ENCODE results near the gene CFAP298.
"Not testable (repeated sequence)": the region's sequence is repeated elsewhere in the genome, so short reads cannot be mapped to it uniquely, and the experiment has no call there.

Gene CFAP298

GRCh38 chr21:32613436-32614043 lies 1.4 kb upstream of the CFAP298 start:
- no peaks in the 10 kb centered on the region for H3K4me1 ChIP-seq (ENCODE audit: insufficient read depth, low read length)
- H3K27me3 ChIP-seq (ENCODE audit: insufficient read depth, low read length): no peaks in the 10 kb centered on the region
- H3K9me3 ChIP-seq (ENCODE audit: insufficient read depth, low read depth, low read length): no peaks in the 10 kb centered on the region
- H3K27ac ChIP-seq (ENCODE audit: low read length): peak overlapping the region; percentile 44
- peak overlapping the region; percentile 94; the same call in 1 of the 2 replicates for H3K9ac ChIP-seq (ENCODE audit: low read depth, low read length)
- H3K36me3 ChIP-seq (ENCODE audit: insufficient read depth, low read depth, low read length): peaks cover 13% of the 10 kb centered on the region
- peak overlapping the region; percentile 86 for H3K4me3 ChIP-seq (ENCODE audit: low read length)

DNA sequence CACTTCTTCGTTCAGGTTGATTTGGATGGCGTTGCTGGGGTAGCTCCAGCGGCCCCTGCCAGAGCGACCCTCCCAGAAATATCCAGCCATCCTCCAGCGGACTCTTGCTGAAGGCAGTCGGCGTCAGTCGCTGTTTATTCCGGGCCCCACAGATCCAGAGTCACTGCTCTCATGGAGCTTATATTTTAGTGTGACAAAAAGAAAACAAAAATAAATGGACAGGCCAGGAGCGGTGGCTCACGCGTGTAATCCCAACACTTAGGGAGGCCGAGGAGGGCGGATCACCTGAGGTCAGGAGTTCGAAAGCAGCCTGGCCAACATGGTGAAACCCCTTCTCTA lies 791 bp upstream of the CFAP298 start:
- peak overlapping the region; percentile 44 for H3K27ac ChIP-seq (ENCODE audit: low read length)
- peaks cover 19% of the 10 kb centered on the region for H3K36me3 ChIP-seq (ENCODE audit: insufficient read depth, low read depth, low read length)
- no peaks in the 10 kb centered on the region for H3K9me3 ChIP-seq (ENCODE audit: insufficient read depth, low read depth, low read length)
- H3K4me1 ChIP-seq (ENCODE audit: insufficient read depth, low read length): no peaks in the 10 kb centered on the region
- peak overlapping the region; percentile 94 for H3K9ac ChIP-seq (ENCODE audit: low read depth, low read length)
- no peaks in the 10 kb centered on the region for H3K27me3 ChIP-seq (ENCODE audit: insufficient read depth, low read length)
- peak overlapping the region; percentile 86 for H3K4me3 ChIP-seq (ENCODE audit: low read length)

GRCh38 chr21:32611471-32611997 lies 643 bp downstream of the CFAP298 start:
- peaks cover under 1% of the 10 kb centered on the region; the same call in 1 of the 2 replicates for H3K4me1 ChIP-seq (ENCODE audit: insufficient read depth, low read length)
- no peaks in the 10 kb centered on the region for H3K9me3 ChIP-seq (ENCODE audit: insufficient read depth, low read depth, low read length)
- H3K27me3 ChIP-seq (ENCODE audit: insufficient read depth, low read length): no peaks in the 10 kb centered on the region
- peak overlapping the region; percentile 86 for H3K4me3 ChIP-seq (ENCODE audit: low read length)
- peak overlapping the region; percentile 94 for H3K9ac ChIP-seq (ENCODE audit: low read depth, low read length)
- peak overlapping the region; percentile 44 for H3K27ac ChIP-seq (ENCODE audit: low read length)
- H3K36me3 ChIP-seq (ENCODE audit: insufficient read depth, low read depth, low read length): peaks cover 33% of the 10 kb centered on the region

GRCh38 chr21:32610940-32611339 lies 1.2 kb downstream of the CFAP298 start:
- not testable (repeated sequence) for H3K9ac ChIP-seq (ENCODE audit: low read depth, low read length); H3K9me3 ChIP-seq (ENCODE audit: insufficient read depth, low read depth, low read length); H3K27ac ChIP-seq (ENCODE audit: low read length); H3K27me3 ChIP-seq (ENCODE audit: insufficient read depth, low read length); H3K4me1 ChIP-seq (ENCODE audit: insufficient read depth, low read length)
- Histone ChIP-seq H3K36me3 (ENCODE audit: insufficient read depth, low read depth, low read length) (peaks cover 39% of the 10 kb centered on the region), H3K4me3 (ENCODE audit: low read length) (peak overlapping the region; percentile 58; the same call in 1 of the 2 replicates)

- Histone ChIP-seq H3K4me1 (ENCODE audit: insufficient read depth, low read length) (peaks cover 25% of the 10 kb centered on the region), H3K9me3 (ENCODE audit: insufficient read depth, low read depth, low read length) (no peaks in the 10 kb centered on the region), H3K36me3 (ENCODE audit: insufficient read depth, low read depth, low read length) (peaks cover 53% of the 10 kb centered on the region), H3K9ac (ENCODE audit: low read depth, low read length) (no peak overlapping the region), H3K27me3 (ENCODE audit: insufficient read depth, low read length) (no peaks in the 10 kb centered on the region), H3K27ac (ENCODE audit: low read length) (no peak overlapping the region), H3K4me3 (ENCODE audit: low read length) (no peak overlapping the region)
Measured at GRCh38 chr21:32608851-32609250, 3.3 kb downstream of the CFAP298 start.

DNA sequence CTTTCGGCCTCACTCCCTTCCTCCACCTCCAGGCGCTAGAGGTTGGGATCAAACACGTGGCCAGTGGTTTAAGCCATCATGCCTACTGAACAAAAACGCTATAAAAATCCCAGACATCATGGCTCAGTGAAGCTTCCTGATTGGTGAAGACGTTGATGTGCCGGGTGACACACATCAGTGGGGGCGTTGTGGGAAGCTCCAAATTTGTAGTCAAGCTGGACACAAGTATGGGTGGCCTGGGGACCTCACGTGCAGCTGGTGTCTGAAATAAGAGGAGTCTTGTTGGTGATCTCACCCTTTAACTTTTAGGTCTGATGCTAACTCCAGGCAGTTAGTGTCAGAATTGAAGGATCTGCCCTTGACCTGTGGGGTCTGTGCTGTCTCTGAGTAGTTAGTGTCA lies 6.7 kb downstream of the CFAP298 start:
- Histone ChIP-seq H3K4me3 (ENCODE audit: low read length) (no peak overlapping the region; the same call in 1 of the 2 replicates), H3K9ac (ENCODE audit: low read depth, low read length) (peak overlapping the region; percentile 75; the same call in 1 of the 2 replicates), H3K4me1 (ENCODE audit: insufficient read depth, low read length) (peaks cover 42% of the 10 kb centered on the region), H3K9me3 (ENCODE audit: insufficient read depth, low read depth, low read length) (no peaks in the 10 kb centered on the region), H3K27me3 (ENCODE audit: insufficient read depth, low read length) (no peaks in the 10 kb centered on the region), H3K36me3 (ENCODE audit: insufficient read depth, low read depth, low read length) (peaks cover 82% of the 10 kb centered on the region), H3K27ac (ENCODE audit: low read length) (peak overlapping the region; percentile 94)

DNA sequence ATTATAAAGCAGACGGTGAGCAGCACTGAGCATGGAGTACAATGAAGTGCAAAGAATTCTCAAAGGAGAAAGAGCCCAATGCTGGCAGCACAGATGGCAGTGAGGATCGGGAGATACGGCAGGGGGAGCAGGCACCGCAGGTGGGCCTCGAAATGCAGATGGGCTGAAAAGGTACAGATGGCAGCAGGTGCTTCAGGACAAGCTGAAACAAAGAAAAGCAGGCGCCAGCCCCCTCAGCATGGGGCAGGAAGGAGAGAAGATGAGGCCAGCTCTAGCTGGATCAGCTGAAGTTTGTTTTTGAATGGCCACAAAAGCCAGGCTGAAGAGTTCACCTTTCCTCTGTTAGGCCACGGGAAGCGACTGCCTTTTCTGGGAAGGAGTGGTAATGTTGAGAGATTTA lies 7.7 kb downstream of the CFAP298 start:
- Histone ChIP-seq H3K36me3 (ENCODE audit: insufficient read depth, low read depth, low read length) (peaks cover 88% of the 10 kb centered on the region), H3K9me3 (ENCODE audit: insufficient read depth, low read depth, low read length) (no peaks in the 10 kb centered on the region), H3K27ac (ENCODE audit: low read length) (peak overlapping the region; percentile 94), H3K27me3 (ENCODE audit: insufficient read depth, low read length) (no peaks in the 10 kb centered on the region), H3K4me1 (ENCODE audit: insufficient read depth, low read length) (peaks cover 44% of the 10 kb centered on the region), H3K9ac (ENCODE audit: low read depth, low read length) (peak overlapping the region; percentile 75), H3K4me3 (ENCODE audit: low read length) (peak overlapping the region; percentile 50; the same call in 1 of the 2 replicates)

DNA sequence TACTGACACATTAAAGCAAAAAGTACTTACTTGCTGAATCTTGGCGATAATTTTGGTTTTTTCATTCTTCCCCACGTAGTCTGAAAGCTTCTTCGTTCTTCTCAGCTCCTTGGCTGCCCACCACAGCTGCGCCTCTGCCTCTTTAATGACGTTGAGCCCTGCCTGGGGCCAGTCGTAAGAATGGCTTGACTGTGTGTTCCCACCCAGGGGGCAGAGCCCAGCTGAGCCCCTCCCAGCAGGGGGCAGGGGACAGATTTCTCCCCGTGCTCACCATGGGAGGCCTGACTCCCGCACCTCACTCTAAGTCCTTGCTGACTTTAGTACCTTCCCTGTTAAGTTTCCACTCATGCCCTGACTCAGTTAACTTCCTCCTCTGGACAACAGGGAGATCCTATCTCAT lies 9.0 kb downstream of the CFAP298 start:
- peak overlapping the region; percentile 50; the same call in 1 of the 2 replicates for H3K4me3 ChIP-seq (ENCODE audit: low read length)
- H3K36me3 ChIP-seq (ENCODE audit: insufficient read depth, low read depth, low read length): peaks cover 86% of the 10 kb centered on the region
- H3K27ac ChIP-seq (ENCODE audit: low read length): no peak overlapping the region
- H3K9me3 ChIP-seq (ENCODE audit: insufficient read depth, low read depth, low read length): no peaks in the 10 kb centered on the region
- peak overlapping the region; percentile 61; the same call in 1 of the 2 replicates for H3K9ac ChIP-seq (ENCODE audit: low read depth, low read length)
- peaks cover 44% of the 10 kb centered on the region for H3K4me1 ChIP-seq (ENCODE audit: insufficient read depth, low read length)
- no peaks in the 10 kb centered on the region for H3K27me3 ChIP-seq (ENCODE audit: insufficient read depth, low read length)

DNA sequence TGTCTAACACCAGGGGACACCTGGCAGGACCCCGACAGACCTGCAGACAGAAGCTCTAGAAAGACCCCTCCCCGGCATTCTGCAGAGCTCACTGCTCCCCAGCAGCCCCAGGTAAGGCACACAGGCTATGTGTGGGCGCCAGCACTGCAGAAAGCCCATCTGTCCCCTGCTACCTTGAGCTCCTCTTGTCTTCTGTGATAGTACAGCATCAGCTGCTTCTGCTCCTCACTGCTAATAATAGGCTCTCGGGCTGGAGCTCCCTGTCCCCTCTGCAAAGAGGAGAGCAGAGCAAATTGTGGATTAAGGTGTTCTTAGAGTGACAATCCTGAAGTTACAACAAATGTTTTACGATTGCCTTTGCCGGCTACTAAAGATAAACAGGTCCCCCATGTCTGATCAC lies 10.1 kb downstream of the CFAP298 start:
- H3K27me3 ChIP-seq (ENCODE audit: insufficient read depth, low read length): no peaks in the 10 kb centered on the region
- H3K36me3 ChIP-seq (ENCODE audit: insufficient read depth, low read depth, low read length): peaks cover 81% of the 10 kb centered on the region
- H3K27ac ChIP-seq (ENCODE audit: low read length): no peak overlapping the region
- H3K9ac ChIP-seq (ENCODE audit: low read depth, low read length): peak overlapping the region; percentile 61; the same call in 1 of the 2 replicates
- H3K4me3 ChIP-seq (ENCODE audit: low read length): peak overlapping the region; percentile 50; the same call in 1 of the 2 replicates
- H3K9me3 ChIP-seq (ENCODE audit: insufficient read depth, low read depth, low read length): no peaks in the 10 kb centered on the region
- H3K4me1 ChIP-seq (ENCODE audit: insufficient read depth, low read length): peaks cover 44% of the 10 kb centered on the region

DNA sequence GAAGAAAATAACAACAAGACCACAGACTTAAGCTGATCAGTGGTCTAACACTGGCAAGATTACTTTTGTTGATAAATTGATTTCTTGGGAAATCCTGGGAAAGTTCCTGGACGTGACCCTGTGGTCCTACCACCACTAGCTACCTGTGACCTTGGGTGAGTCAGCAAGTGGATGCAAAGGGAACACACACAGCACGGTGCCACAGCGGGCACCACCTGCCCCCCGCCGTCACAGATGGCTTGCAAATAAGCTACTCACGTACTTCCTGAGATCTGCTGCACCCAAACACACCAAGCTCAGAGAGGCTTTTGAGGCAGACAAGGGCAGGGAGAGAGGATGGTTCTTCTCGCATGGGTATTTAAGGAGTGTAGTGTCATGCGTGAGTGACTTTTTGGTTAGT lies 12.7 kb downstream of the CFAP298 start:
- Histone ChIP-seq H3K4me3 (ENCODE audit: low read length) (no peak overlapping the region), H3K27me3 (ENCODE audit: insufficient read depth, low read length) (no peaks in the 10 kb centered on the region), H3K4me1 (ENCODE audit: insufficient read depth, low read length) (peaks cover 25% of the 10 kb centered on the region), H3K9ac (ENCODE audit: low read depth, low read length) (no peak overlapping the region), H3K27ac (ENCODE audit: low read length) (no peak overlapping the region), H3K36me3 (ENCODE audit: insufficient read depth, low read depth, low read length) (peaks cover 59% of the 10 kb centered on the region), H3K9me3 (ENCODE audit: insufficient read depth, low read depth, low read length) (no peaks in the 10 kb centered on the region)

- no peak overlapping the region for H3K9ac ChIP-seq (ENCODE audit: low read depth, low read length)
- H3K4me3 ChIP-seq (ENCODE audit: low read length): no peak overlapping the region
- no peak overlapping the region for H3K27ac ChIP-seq (ENCODE audit: low read length)
- H3K9me3 ChIP-seq (ENCODE audit: insufficient read depth, low read depth, low read length): no peaks in the 10 kb centered on the region
- H3K27me3 ChIP-seq (ENCODE audit: insufficient read depth, low read length): no peaks in the 10 kb centered on the region
- peaks cover 22% of the 10 kb centered on the region for H3K4me1 ChIP-seq (ENCODE audit: insufficient read depth, low read length)
- H3K36me3 ChIP-seq (ENCODE audit: insufficient read depth, low read depth, low read length): peaks cover 57% of the 10 kb centered on the region
Measured at GRCh38 chr21:32599091-32599490, 13.1 kb downstream of the CFAP298 start.

GRCh38 chr21:32597205-32597604 lies 15.0 kb downstream of the CFAP298 start:
- H3K4me3 ChIP-seq (ENCODE audit: low read length): no peak overlapping the region
- H3K4me1 ChIP-seq (ENCODE audit: insufficient read depth, low read length): peaks cover 6% of the 10 kb centered on the region; the same call in 1 of the 2 replicates
- no peak overlapping the region for H3K27ac ChIP-seq (ENCODE audit: low read length)
- H3K27me3 ChIP-seq (ENCODE audit: insufficient read depth, low read length): no peaks in the 10 kb centered on the region
- no peaks in the 10 kb centered on the region for H3K9me3 ChIP-seq (ENCODE audit: insufficient read depth, low read depth, low read length)
- H3K36me3 ChIP-seq (ENCODE audit: insufficient read depth, low read depth, low read length): peaks cover 38% of the 10 kb centered on the region
- H3K9ac ChIP-seq (ENCODE audit: low read depth, low read length): no peak overlapping the region
